ENCODE results near the gene NHLH1. TPM values are rescaled to one million over a fixed set of nuclear protein-coding genes. Genes with fewer than 3 reads are reported as not detected.
"Not testable (repeated sequence)": the region's sequence is repeated elsewhere in the genome, so short reads cannot be mapped to it uniquely, and the experiment has no call there.

Gene NHLH1
- total and polyA plus RNA-seq, 2 donors (not counting 3 experiments of a cell fraction or from before 2014, with no cell fraction given), result 0.46 TPM

- H3K9me1 ChIP-seq (replicated peaks; ENCODE audit: control insufficient read depth, extremely low read depth, insufficient read depth, low read length); H4K20me1 ChIP-seq (replicated peaks; ENCODE audit: control insufficient read depth, extremely low read depth, insufficient read depth, low read length); CTCF ChIA-PET; H3K27ac ChIP-seq (ENCODE audit: insufficient read depth, low read depth, low read length); H3K4me2 ChIP-seq (ENCODE audit: insufficient read depth, low read length); POLR2A ChIA-PET; H3K4me3 ChIP-seq (replicated peaks in 1 of 3; ENCODE audit: insufficient read depth in 1 of 3, low read depth in 1 of 3, low read length in 3 of 3); H3K79me2 ChIP-seq (ENCODE audit: control insufficient read depth, insufficient read depth, low read length); H3K36me3 ChIP-seq (ENCODE audit: control insufficient read depth in 2 of 2, extremely low read depth in 1 of 2, insufficient read depth in 2 of 2, low read length in 2 of 2); dilution Hi-C loops (cut with MboI; ENCODE audit: extremely low pct_ligation_motif_present, low sequenced_read_pairs); H3K27me3 ChIP-seq (ENCODE audit: control insufficient read depth in 2 of 2, insufficient read depth in 2 of 2, low read length in 2 of 2); H2AFZ ChIP-seq (ENCODE audit: low read depth, low read length); FAIRE-seq; H3K4me1 ChIP-seq (ENCODE audit: control insufficient read depth, extremely low read depth, insufficient read depth, low read length); H3K9ac ChIP-seq (replicated peaks; ENCODE audit: extremely low read depth, insufficient read depth, low read length); DNase-seq (ENCODE audit: low read depth, low spot score); H3K9me3 ChIP-seq (replicated peaks; ENCODE audit: control insufficient read depth, insufficient read depth, low read length); intact Hi-C loops (cut with micrococcal nuclease); BruUV-seq (replicated peaks): not testable (repeated sequence)
Observed at GRCh38 chr1:160384812-160385211, 17.9 kb downstream of the NHLH1 start.

- H3K9ac ChIP-seq (replicated peaks; ENCODE audit: extremely low read depth, insufficient read depth, low read length); H3K79me2 ChIP-seq (ENCODE audit: control insufficient read depth, insufficient read depth, low read length); H3K4me1 ChIP-seq (ENCODE audit: control insufficient read depth, extremely low read depth, insufficient read depth, low read length); H2AFZ ChIP-seq (ENCODE audit: low read depth, low read length); H3K9me3 ChIP-seq (replicated peaks; ENCODE audit: control insufficient read depth, insufficient read depth, low read length); CTCF ChIA-PET; H3K4me2 ChIP-seq (ENCODE audit: insufficient read depth, low read length); H3K36me3 ChIP-seq (ENCODE audit: control insufficient read depth in 2 of 2, extremely low read depth in 1 of 2, insufficient read depth in 2 of 2, low read length in 2 of 2); H3K4me3 ChIP-seq (replicated peaks in 1 of 3; ENCODE audit: insufficient read depth in 1 of 3, low read depth in 1 of 3, low read length in 3 of 3); dilution Hi-C loops (cut with MboI; ENCODE audit: extremely low pct_ligation_motif_present, low sequenced_read_pairs); H4K20me1 ChIP-seq (replicated peaks; ENCODE audit: control insufficient read depth, extremely low read depth, insufficient read depth, low read length); FAIRE-seq; H3K27ac ChIP-seq (ENCODE audit: insufficient read depth, low read depth, low read length); DNase-seq (ENCODE audit: low read depth, low spot score); H3K9me1 ChIP-seq (replicated peaks; ENCODE audit: control insufficient read depth, extremely low read depth, insufficient read depth, low read length); intact Hi-C loops (cut with micrococcal nuclease); POLR2A ChIA-PET; BruUV-seq (replicated peaks): not testable (repeated sequence)
- peaks cover 9 to 10% of the 10 kb centered on the region in 2 experiments for H3K27me3 ChIP-seq (ENCODE audit: control insufficient read depth in 2 of 2, insufficient read depth in 2 of 2, low read length in 2 of 2)
Observed at GRCh38 chr1:160388406-160388805, 21.5 kb downstream of the NHLH1 start.

DNA sequence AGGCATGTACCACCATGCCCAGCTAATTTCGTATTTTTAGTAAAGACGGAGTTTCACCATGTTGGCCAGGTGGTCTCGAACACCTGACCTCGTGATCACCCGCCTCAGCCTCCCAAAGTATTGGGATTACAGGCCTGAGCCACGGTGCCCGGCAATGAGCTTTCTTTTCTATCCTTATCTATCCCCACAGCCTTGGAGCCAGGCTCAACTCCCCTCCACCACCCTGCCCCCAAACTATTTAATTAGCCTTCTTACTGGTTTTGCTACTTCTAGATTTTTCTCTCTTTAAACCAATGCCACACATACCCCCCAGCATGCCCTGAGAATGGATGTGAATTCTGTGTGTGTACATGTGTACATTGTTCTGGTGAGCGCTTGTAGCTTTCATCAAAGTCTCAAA, 27.8 kb downstream of the NHLH1 start:
- dilution Hi-C loops (cut with MboI; ENCODE audit: extremely low pct_ligation_motif_present, low sequenced_read_pairs), result no loop called here
- H2AFZ ChIP-seq (ENCODE audit: low read depth, low read length), result no peak overlapping the region
- no peaks in the 10 kb centered on the region for H3K36me3 ChIP-seq (ENCODE audit: control insufficient read depth in 2 of 2, extremely low read depth in 1 of 2, insufficient read depth in 2 of 2, low read length in 2 of 2)
- ChIA-PET POLR2A (no interaction called here), CTCF (interaction anchor here (0.7 to 1.3 kb wide), 3 partner anchors 18 to 44 kb away, joined by 3 to 8 read pairs (median 4); no protein-coding TSS in a partner anchor)
- TF ChIP-seq JUN (IDR thresholded peaks at IDR 0.05; ENCODE audit: borderline replicate concordance, insufficient read depth, insufficient read length, low read depth), result no peak
- TF ChIP-seq FOS (IDR thresholded peaks at IDR 0.05; ENCODE audit: borderline replicate concordance, insufficient read depth, low read length), result no peak
- TF ChIP-seq MYC (IDR thresholded peaks at IDR 0.05; ENCODE audit: low read depth, low read length), result no peak
- no peak for TF ChIP-seq GATA2 (IDR thresholded peaks at IDR 0.05; ENCODE audit: insufficient read depth, insufficient read length, low read depth, low read length)
- no peak for TF ChIP-seq POLR2AphosphoS5 (IDR thresholded peaks at IDR 0.05; ENCODE audit: insufficient read depth, low read depth, low read length)
- TF ChIP-seq, protein P1, sequence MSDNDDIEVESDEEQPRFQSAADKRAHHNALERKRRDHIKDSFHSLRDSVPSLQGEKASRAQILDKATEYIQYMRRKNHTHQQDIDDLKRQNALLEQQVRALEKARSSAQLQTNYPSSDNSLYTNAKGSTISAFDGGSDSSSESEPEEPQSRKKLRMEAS (IDR thresholded peaks at IDR 0.05; ENCODE audit: insufficient read depth, insufficient read length), result no peak
- no peak for TF ChIP-seq POLR2A (IDR thresholded peaks at IDR 0.05; ENCODE audit: low read depth, low read length)
- TF ChIP-seq, protein P2, sequence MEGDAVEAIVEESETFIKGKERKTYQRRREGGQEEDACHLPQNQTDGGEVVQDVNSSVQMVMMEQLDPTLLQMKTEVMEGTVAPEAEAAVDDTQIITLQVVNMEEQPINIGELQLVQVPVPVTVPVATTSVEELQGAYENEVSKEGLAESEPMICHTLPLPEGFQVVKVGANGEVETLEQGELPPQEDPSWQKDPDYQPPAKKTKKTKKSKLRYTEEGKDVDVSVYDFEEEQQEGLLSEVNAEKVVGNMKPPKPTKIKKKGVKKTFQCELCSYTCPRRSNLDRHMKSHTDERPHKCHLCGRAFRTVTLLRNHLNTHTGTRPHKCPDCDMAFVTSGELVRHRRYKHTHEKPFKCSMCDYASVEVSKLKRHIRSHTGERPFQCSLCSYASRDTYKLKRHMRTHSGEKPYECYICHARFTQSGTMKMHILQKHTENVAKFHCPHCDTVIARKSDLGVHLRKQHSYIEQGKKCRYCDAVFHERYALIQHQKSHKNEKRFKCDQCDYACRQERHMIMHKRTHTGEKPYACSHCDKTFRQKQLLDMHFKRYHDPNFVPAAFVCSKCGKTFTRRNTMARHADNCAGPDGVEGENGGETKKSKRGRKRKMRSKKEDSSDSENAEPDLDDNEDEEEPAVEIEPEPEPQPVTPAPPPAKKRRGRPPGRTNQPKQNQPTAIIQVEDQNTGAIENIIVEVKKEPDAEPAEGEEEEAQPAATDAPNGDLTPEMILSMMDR (IDR thresholded peaks at IDR 0.05; ENCODE audit: extremely low read depth in 1 of 2, insufficient read depth in 1 of 2, low read depth in 1 of 2, low read length in 2 of 2), result no peak
- no peak for TF ChIP-seq EZH2 (IDR thresholded peaks at IDR 0.05; ENCODE audit: borderline replicate concordance, low read depth, low read length, severe bottlenecking)
- no peak overlapping the region for H3K9ac ChIP-seq (replicated peaks; ENCODE audit: extremely low read depth, insufficient read depth, low read length)
- H3K9me1 ChIP-seq (replicated peaks; ENCODE audit: control insufficient read depth, extremely low read depth, insufficient read depth, low read length), result no peaks in the 10 kb centered on the region
- peaks cover 50 to 57% of the 10 kb centered on the region in 2 experiments for H3K27me3 ChIP-seq (ENCODE audit: control insufficient read depth in 2 of 2, insufficient read depth in 2 of 2, low read length in 2 of 2)
- H3K4me1 ChIP-seq (ENCODE audit: control insufficient read depth, extremely low read depth, insufficient read depth, low read length), result no peaks in the 10 kb centered on the region
- no peak overlapping the region for H3K4me3 ChIP-seq (replicated peaks in 1 of 3; ENCODE audit: insufficient read depth in 1 of 3, low read depth in 1 of 3, low read length in 3 of 3)
- no peaks in the 10 kb centered on the region for H4K20me1 ChIP-seq (replicated peaks; ENCODE audit: control insufficient read depth, extremely low read depth, insufficient read depth, low read length)
- FAIRE-seq, result no peak
- H3K79me2 ChIP-seq (ENCODE audit: control insufficient read depth, insufficient read depth, low read length), result no peaks in the 10 kb centered on the region
- no peak overlapping the region for H3K4me2 ChIP-seq (ENCODE audit: insufficient read depth, low read length)
- no peaks in the 10 kb centered on the region for H3K9me3 ChIP-seq (replicated peaks; ENCODE audit: control insufficient read depth, insufficient read depth, low read length)
- no peak overlapping the region for H3K27ac ChIP-seq (ENCODE audit: insufficient read depth, low read depth, low read length)
- intact Hi-C loops (cut with micrococcal nuclease), result no loop called here
- no TSS peak for BruUV-seq (replicated peaks)
- no peak for DNase-seq (ENCODE audit: low read depth, low spot score)

All from endothelial cell of umbilical vein (primary cell).